ENCODE measurements around the gene ZNF273.
"Not testable (repeated sequence)": the region's sequence is repeated elsewhere in the genome, so short reads cannot be mapped to it uniquely, and the experiment has no call there.

Gene ZNF273

GRCh38 chr7:64902806-64903721 is at the start of gene ZNF273:
TSS of gene ZNF273 (plus strand) at chr7:64903273. CDS start at chr7:64903318, 45 bp downstream.
- DNase-seq (ENCODE audit: low read depth), result peak; percentile 78

GRCh38 chr7:64853679-64854078 is 49.4 kb upstream of the ZNF273 start:
- no peak for DNase-seq (ENCODE audit: low read depth)

- no peak for DNase-seq (ENCODE audit: low read depth)
Observed at GRCh38 chr7:64854969-64855368, 48.1 kb upstream of the ZNF273 start.

GRCh38 chr7:64863021-64863420 is 40.1 kb upstream of the ZNF273 start:
- no peak for DNase-seq (ENCODE audit: low read depth)

GRCh38 chr7:64863530-64863929 is 39.5 kb upstream of the ZNF273 start:
- not testable (repeated sequence) for DNase-seq (ENCODE audit: low read depth)

- no peak for DNase-seq (ENCODE audit: low read depth)
Observed at GRCh38 chr7:64863969-64864368, 39.1 kb upstream of the ZNF273 start.

GRCh38 chr7:64867863-64868440 is 35.1 kb upstream of the ZNF273 start:
- DNase-seq (ENCODE audit: low read depth), result no peak

- no peak for DNase-seq (ENCODE audit: low read depth)
Observed at GRCh38 chr7:64868499-64868898, 34.6 kb upstream of the ZNF273 start.

- DNase-seq (ENCODE audit: low read depth), result no peak
Observed at GRCh38 chr7:64869121-64869725, 33.9 kb upstream of the ZNF273 start.

- no peak for DNase-seq (ENCODE audit: low read depth)
Observed at GRCh38 chr7:64869912-64870562, 33.0 kb upstream of the ZNF273 start.

GRCh38 chr7:64870656-64871055 is 32.4 kb upstream of the ZNF273 start:
- DNase-seq (ENCODE audit: low read depth), result no peak

- no peak for DNase-seq (ENCODE audit: low read depth)
Observed at GRCh38 chr7:64871761-64872160, 31.3 kb upstream of the ZNF273 start.

- no peak for DNase-seq (ENCODE audit: low read depth)
Observed at GRCh38 chr7:64872351-64873154, 30.5 kb upstream of the ZNF273 start.

GRCh38 chr7:64873155-64873500 is 29.9 kb upstream of the ZNF273 start:
- no peak for DNase-seq (ENCODE audit: low read depth)

GRCh38 chr7:64873517-64873916 is 29.6 kb upstream of the ZNF273 start:
- no peak for DNase-seq (ENCODE audit: low read depth)

GRCh38 chr7:64874114-64874513 is 29.0 kb upstream of the ZNF273 start:
- DNase-seq (ENCODE audit: low read depth), result no peak

GRCh38 chr7:64874562-64875250 is 28.4 kb upstream of the ZNF273 start:
- no peak for DNase-seq (ENCODE audit: low read depth)

- DNase-seq (ENCODE audit: low read depth), result no peak
Observed at GRCh38 chr7:64875258-64875657, 27.8 kb upstream of the ZNF273 start.

GRCh38 chr7:64875658-64876406 is 27.2 kb upstream of the ZNF273 start:
- no peak for DNase-seq (ENCODE audit: low read depth)

All from stimulated activated CD8-positive, alpha-beta memory T cell treated with anti-CD3 and anti-CD28 coated beads, Interleukin-15, amount 100 ng/mL, for 1 hour (primary cell).